Measurements from ENCODE around the gene KCNMA1. TPM values are rescaled to one million over a fixed set of nuclear protein-coding genes. Genes with fewer than 3 reads are reported as not detected.

The KCNMA1 gene
- total RNA-seq, 1 experiment from 2014 or later: 143 TPM

DNA sequence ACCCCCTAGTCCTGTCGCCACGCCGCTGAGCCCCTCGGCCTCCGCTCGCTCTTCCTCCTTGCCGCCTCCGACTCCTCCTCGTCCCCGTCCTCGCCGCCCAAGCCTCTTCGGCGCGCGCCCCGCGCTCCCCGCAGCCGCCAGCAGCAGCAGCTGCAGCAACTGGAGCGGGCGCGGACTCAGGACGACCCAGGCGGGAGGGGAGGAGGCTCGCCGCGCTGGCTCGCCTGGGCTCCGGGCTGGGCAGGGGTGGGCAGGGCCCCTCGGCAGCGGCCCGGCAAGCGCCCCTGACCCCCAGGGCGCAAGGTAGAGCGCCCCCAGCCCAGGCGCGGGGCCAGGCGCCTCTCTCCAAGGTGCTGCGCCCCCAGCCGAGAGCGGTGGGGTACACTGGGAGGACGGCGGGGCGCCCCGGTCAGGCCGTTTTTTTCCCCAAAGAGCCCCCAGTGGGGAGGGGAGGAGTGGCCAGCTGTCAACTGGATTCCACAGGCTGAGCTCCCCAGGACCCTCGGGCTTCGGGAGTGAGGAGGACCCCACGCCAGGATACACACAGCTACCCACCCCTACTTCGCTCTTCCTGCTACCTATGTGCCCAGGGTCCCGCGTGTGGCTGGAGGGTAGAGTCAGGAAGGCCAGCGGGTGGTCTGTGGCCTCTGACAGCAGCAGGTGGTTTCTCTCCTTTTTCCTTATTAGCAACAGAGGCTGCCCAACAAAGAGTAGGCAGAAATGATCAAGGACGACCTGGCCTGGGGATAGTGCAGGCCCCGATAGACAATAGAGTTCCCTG, 903 bp upstream of the KCNMA1 start:
- no peak overlapping the region for H3K27ac ChIP-seq (ENCODE audit: low read length)
- intact Hi-C loops (cut with micrococcal nuclease): no loop called here

DNA sequence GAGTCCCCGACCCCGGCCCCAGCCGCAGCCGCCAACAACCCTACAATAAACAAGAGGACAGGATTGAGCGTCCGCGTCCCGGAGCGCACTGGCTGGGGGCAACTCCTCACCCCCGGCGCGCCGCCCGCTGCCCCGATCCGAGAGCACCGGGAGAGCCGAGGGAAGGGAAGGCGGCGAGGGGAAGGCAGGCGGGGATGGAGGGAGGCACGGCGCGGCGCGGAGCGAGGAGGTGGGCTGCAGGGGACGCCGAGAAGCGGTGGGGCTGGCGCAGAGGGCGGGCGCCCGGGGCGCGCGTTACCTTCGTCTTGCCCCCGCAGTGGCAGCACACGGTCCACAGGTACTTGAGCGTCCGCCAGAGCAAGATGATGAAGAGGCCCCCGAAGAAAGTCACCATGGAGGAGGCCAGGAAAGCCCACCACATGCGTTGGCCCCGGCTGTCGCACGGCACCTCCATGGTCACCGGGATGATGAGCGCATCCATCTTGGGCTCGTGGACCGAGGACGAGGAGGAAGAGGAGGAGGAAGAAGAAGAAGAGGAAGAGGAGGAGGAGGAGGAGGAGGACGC, 559 bp downstream of the KCNMA1 start:
- Histone ChIP-seq H3K4me1 (ENCODE audit: insufficient read depth, low read length) (peaks cover 62% of the 10 kb centered on the region), H3K9ac (ENCODE audit: low read length) (peak overlapping the region; percentile 59), H3K79me2 (ENCODE audit: low read length) (peaks cover 66% of the 10 kb centered on the region), H3F3A (ENCODE audit: low read length, unreplicated experiment) (no peaks in the 10 kb centered on the region), H2AFZ (ENCODE audit: low read length) (peak overlapping the region; percentile 78), H3K36me3 (ENCODE audit: low read depth, low read length) (peaks cover 10% of the 10 kb centered on the region), H3K4me3 (ENCODE audit: low read length) (peak overlapping the region; percentile 75), H3K27ac (ENCODE audit: low read length) (peak overlapping the region; percentile 1; the same call in 1 of the 2 replicates), H3K9me3 (ENCODE audit: low read length) (no peaks in the 10 kb centered on the region), H3K9me2 (replicated peaks; ENCODE audit: low read length) (no peaks in the 10 kb centered on the region), H4K20me1 (ENCODE audit: low read length) (no peaks in the 10 kb centered on the region), H3K27me3 (ENCODE audit: low read length) (no peaks in the 10 kb centered on the region), H3K4me2 (ENCODE audit: low read length) (peak overlapping the region; percentile 86)
- intact Hi-C loops (cut with micrococcal nuclease): loop anchor here (1.0 kb wide), 1 partner anchor 132 kb away; no protein-coding TSS in a partner anchor
- BruUV-seq (replicated peaks): no TSS peak
- POLR2A ChIA-PET (ENCODE audit: unreplicated experiment): interaction anchor here (0.6 to 0.8 kb wide), 3 partner anchors 8 to 336 kb away, joined by 3 to 6 read pairs (median 3); no protein-coding TSS in a partner anchor
- DNase-seq (no peak), ATAC-seq (no peak)
- CTCF ChIA-PET: interaction anchor here (0.6 to 1.8 kb wide), 10 partner anchors 84 to 472 kb away, joined by 3 to 9 read pairs (median 3); no protein-coding TSS in a partner anchor
- no peak for TF ChIP-seq EZH2 (IDR thresholded peaks at IDR 0.05; ENCODE audit: low read length, unreplicated experiment)
- TF ChIP-seq, protein P1, sequence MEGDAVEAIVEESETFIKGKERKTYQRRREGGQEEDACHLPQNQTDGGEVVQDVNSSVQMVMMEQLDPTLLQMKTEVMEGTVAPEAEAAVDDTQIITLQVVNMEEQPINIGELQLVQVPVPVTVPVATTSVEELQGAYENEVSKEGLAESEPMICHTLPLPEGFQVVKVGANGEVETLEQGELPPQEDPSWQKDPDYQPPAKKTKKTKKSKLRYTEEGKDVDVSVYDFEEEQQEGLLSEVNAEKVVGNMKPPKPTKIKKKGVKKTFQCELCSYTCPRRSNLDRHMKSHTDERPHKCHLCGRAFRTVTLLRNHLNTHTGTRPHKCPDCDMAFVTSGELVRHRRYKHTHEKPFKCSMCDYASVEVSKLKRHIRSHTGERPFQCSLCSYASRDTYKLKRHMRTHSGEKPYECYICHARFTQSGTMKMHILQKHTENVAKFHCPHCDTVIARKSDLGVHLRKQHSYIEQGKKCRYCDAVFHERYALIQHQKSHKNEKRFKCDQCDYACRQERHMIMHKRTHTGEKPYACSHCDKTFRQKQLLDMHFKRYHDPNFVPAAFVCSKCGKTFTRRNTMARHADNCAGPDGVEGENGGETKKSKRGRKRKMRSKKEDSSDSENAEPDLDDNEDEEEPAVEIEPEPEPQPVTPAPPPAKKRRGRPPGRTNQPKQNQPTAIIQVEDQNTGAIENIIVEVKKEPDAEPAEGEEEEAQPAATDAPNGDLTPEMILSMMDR (conservative IDR thresholded peaks at IDR 0.05; ENCODE audit: low read depth, low read length): no peak
- TF ChIP-seq EZH2phosphoT487 (IDR thresholded peaks at IDR 0.05; ENCODE audit: borderline replicate concordance, low read length): no peak

More for the DNA sequence above, 903 bp upstream of the KCNMA1 start:
- no TSS peak for BruUV-seq (replicated peaks)
- DNase-seq (peak; percentile 78), ATAC-seq (peak; percentile 45)
- H3K27me3 ChIP-seq (ENCODE audit: low read length): no peaks in the 10 kb centered on the region
- CTCF ChIA-PET: interaction anchor here (0.5 to 1.8 kb wide), 5 partner anchors 137 to 474 kb away, joined by 3 to 9 read pairs (median 4); no protein-coding TSS in a partner anchor
- POLR2A ChIA-PET (ENCODE audit: unreplicated experiment): interaction anchor here (0.6 to 1.1 kb wide), 3 partner anchors 246 to 287 kb away, joined by 3 read pairs; no protein-coding TSS in a partner anchor
- peak overlapping the region; percentile 81 for H3K4me2 ChIP-seq (ENCODE audit: low read length)
- H3K9me3 ChIP-seq (ENCODE audit: low read length): no peaks in the 10 kb centered on the region
- peaks cover 52% of the 10 kb centered on the region for H3K79me2 ChIP-seq (ENCODE audit: low read length)
- H3K36me3 ChIP-seq (ENCODE audit: low read depth, low read length): peaks cover 10% of the 10 kb centered on the region
- peak overlapping the region; percentile 33 for H3K9ac ChIP-seq (ENCODE audit: low read length)
- no peaks in the 10 kb centered on the region for H3F3A ChIP-seq (ENCODE audit: low read length, unreplicated experiment)
- peak overlapping the region; percentile 70 for H3K4me3 ChIP-seq (ENCODE audit: low read length)
- peak overlapping the region; percentile 61 for H2AFZ ChIP-seq (ENCODE audit: low read length)
- TF ChIP-seq, protein P1 (conservative IDR thresholded peaks at IDR 0.05; ENCODE audit: low read depth, low read length): peak; percentile 29; the same call in 1 of the 2 replicates
- no peak for TF ChIP-seq EZH2 (IDR thresholded peaks at IDR 0.05; ENCODE audit: low read length, unreplicated experiment)
- H3K4me1 ChIP-seq (ENCODE audit: insufficient read depth, low read length): peaks cover 66% of the 10 kb centered on the region
- no peaks in the 10 kb centered on the region for H3K9me2 ChIP-seq (replicated peaks; ENCODE audit: low read length)
- no peaks in the 10 kb centered on the region for H4K20me1 ChIP-seq (ENCODE audit: low read length)

Measured in PC-3 (cell line).